B cell (primary cell): ENCODE measurements around the gene HOXD10. TPM values are rescaled to one million over a fixed set of nuclear protein-coding genes. Genes with fewer than 3 reads are reported as not detected.

Experiments used
- ATAC-seq: fragments of 200-7000 bp; cut with Tn5 transposase; one replicate; pipeline ENCODE4 v1.10.0; 2021; ENCODE audit warnings: low read depth, mild to moderate bottlenecking, moderate number of reproducible peaks, moderate library complexity
- CTCF ChIA-PET: fragments of 350-600 bp; sonication (Branson Sonifier 250); formaldehyde crosslinking; loops from one replicate; lab custom pipeline; 2021; ENCODE audit warnings: antibody characterized with exemption, inconsistent platforms; lab: Charles Lee
- POLR2A ChIA-PET: fragments of 350-600 bp; sonication (Branson Sonifier 250); formaldehyde crosslinking; loops from one replicate; lab custom pipeline; 2021; ENCODE audit warnings: antibody characterized with exemption; lab: Charles Lee
- DNase-seq: peaks from one replicate; pipeline ENCODE4 v3.0.0; 2013
- H2AFZ ChIP-seq: 2 replicates; pipeline ENCODE4 v1.6.1; 2012; ENCODE audit warnings: mild to moderate bottlenecking, low read depth, low read length; ENCODE audit not compliant: insufficient read depth, poor library complexity, severe bottlenecking
- H3K27ac ChIP-seq, 2 donors: 1 replicate in 1 of 2; 2 replicates in 1 of 2; pipeline ENCODE4 v1.5.1; 2012 to 2013; ENCODE audit warnings: low read length in 2 of 2, mild to moderate bottlenecking in 2 of 2, moderate library complexity in 1 of 2
- H3K27me3 ChIP-seq, 4 experiments: fragments of 200-600 bp in 1 of 4; sonication (generic) in 1 of 4; replicated peaks in 1 of 4; 1 replicate in 2 of 4; 2 replicates in 2 of 4; pipeline versions ENCODE4 v1.6.1 to v1.7.0; 2013 to 2016; ENCODE audit warnings: low read length in 3 of 4, mild to moderate bottlenecking in 2 of 4, mixed read lengths in 1 of 4, moderate library complexity in 1 of 4; ENCODE audit not compliant: insufficient read depth in 4 of 4, control insufficient read depth in 3 of 4; ENCODE audit errors: control extremely low read depth in 1 of 4
- H3K36me3 ChIP-seq, 2 experiments: replicated peaks in 1 of 2; 1 replicate in 1 of 2; 2 replicates in 1 of 2; pipeline versions ENCODE4 v1.6.1 to v1.7.1; 2013; ENCODE audit warnings: low read length in 1 of 2; ENCODE audit not compliant: insufficient read depth in 2 of 2, control insufficient read depth in 1 of 2; ENCODE audit errors: control extremely low read depth in 1 of 2, extremely low read depth in 1 of 2
- H3K4me1 ChIP-seq, 2 donors: fragments of 200-600 bp in 1 of 2; sonication (generic) in 1 of 2; 1 replicate in 1 of 2; 2 replicates in 1 of 2; pipeline versions ENCODE4 v1.5.1 to v1.6.1; 2013 to 2017; ENCODE audit warnings: low read length in 2 of 2; ENCODE audit not compliant: control insufficient read depth in 2 of 2, insufficient read depth in 2 of 2
- H3K4me2 ChIP-seq: replicated peaks from 2 replicates; pipeline ENCODE3; 2012; ENCODE audit warnings: mild to moderate bottlenecking, low read depth, low read length; ENCODE audit not compliant: poor library complexity, severe bottlenecking
- H3K4me3 ChIP-seq, 5 experiments: fragments of 200-600 bp in 1 of 5; sonication (generic) in 1 of 5; 1 replicate in 3 of 5; 2 replicates in 2 of 5; pipeline versions ENCODE4 v1.5.1 to v1.7.0; 2011 to 2016; ENCODE audit warnings: low read length in 4 of 5, mild to moderate bottlenecking in 4 of 5, low read depth in 2 of 5, control low read depth in 1 of 5, moderate library complexity in 1 of 5; ENCODE audit not compliant: insufficient read depth in 1 of 5; ENCODE audit errors: control extremely low read depth in 1 of 5, extremely low read depth in 1 of 5
- H3K79me2 ChIP-seq: fragments of 200-600 bp; sonication (generic); one replicate; pipeline ENCODE4 v1.6.0; 2016; ENCODE audit warnings: low read length; ENCODE audit not compliant: control insufficient read depth, insufficient read depth
- H3K9ac ChIP-seq: fragments of 200-600 bp; sonication (generic); 2 replicates; pipeline ENCODE4 v1.6.1; 2017; ENCODE audit warnings: mild to moderate bottlenecking, low read length, moderate library complexity
- H3K9me3 ChIP-seq, 3 donors: one replicate each; pipeline versions ENCODE4 v1.6.1 to v1.7.1; 2013; ENCODE audit warnings: low read length in 2 of 3; ENCODE audit not compliant: control insufficient read depth in 2 of 3, insufficient read depth in 1 of 3; ENCODE audit errors: control extremely low read depth in 1 of 3
- H4K20me1 ChIP-seq: 2 replicates; pipeline ENCODE4 v1.6.0; 2012; ENCODE audit warnings: mild to moderate bottlenecking, low read length; ENCODE audit not compliant: insufficient read depth, control insufficient read depth, poor library complexity, severe bottlenecking
- H3K27ac Mint-ChIP-seq: one replicate; pipeline ENCODE4 v1.8.0; 2021; ENCODE audit warnings: mixed read lengths
- H3K27me3 Mint-ChIP-seq: one replicate; pipeline ENCODE4 v1.8.0; 2021; ENCODE audit warnings: mixed read lengths
- H3K4me1 Mint-ChIP-seq: one replicate; pipeline ENCODE4 v1.8.0; 2021; ENCODE audit warnings: mixed read lengths
- H3K4me3 Mint-ChIP-seq: one replicate; pipeline ENCODE4 v1.8.0; 2021; ENCODE audit warnings: mixed read lengths
- H3K9me3 Mint-ChIP-seq: one replicate; pipeline ENCODE4 v1.8.0; 2022; ENCODE audit warnings: mixed read lengths; ENCODE audit not compliant: insufficient read depth
- CTCF ChIP-seq: fragments of 200-600 bp; IDR thresholded peaks from one replicate; pipeline ENCODE4 v1.8.0; 2022; ENCODE audit warnings: antibody characterized with exemption, mild to moderate bottlenecking
- EZH2 ChIP-seq: IDR thresholded peaks from 2 replicates; pipeline ENCODE4 v1.6.1; 2012; ENCODE audit warnings: borderline replicate concordance, low read depth, mild to moderate bottlenecking, moderate library complexity, low read length; ENCODE audit not compliant: insufficient read depth, poor library complexity, severe bottlenecking
- WGBS: methylation state at CpG from one replicate; pipeline ENCODE4 v1.1.5; 2013; ENCODE audit warnings: missing lambda C conversion rate; ENCODE audit not compliant: insufficient coverage; 5-methylcytosine and 5-hydroxymethylcytosine counted together
- intact Hi-C: fragments of 100-400 bp; cut with micrococcal nuclease; formaldehyde crosslinking; loops from one replicate; pipeline ENCODE4 v1.10.0; 2022
- polyA plus RNA-seq: library from polyadenylated mRNA; depleted of rRNA; stranded (reverse); fragments of >200 nt; gene quantifications from 2 replicates; pipeline ENCODE4 v1.2.3, GENCODE V29; 2012
- total RNA-seq, 2 donors: library from RNA; stranded (reverse); fragments of 120-200 nt in 1 of 2; gene quantifications; 1 replicate in 1 of 2; 2 replicates in 1 of 2; pipeline versions ENCODE4 v1.2.3 to v1.2.4, GENCODE V29; 2013 to 2022

The HOXD10 gene
- total and polyA plus RNA-seq, 2 donors (not counting 1 experiment from before 2014, with no cell fraction given) = not detected

DNA sequence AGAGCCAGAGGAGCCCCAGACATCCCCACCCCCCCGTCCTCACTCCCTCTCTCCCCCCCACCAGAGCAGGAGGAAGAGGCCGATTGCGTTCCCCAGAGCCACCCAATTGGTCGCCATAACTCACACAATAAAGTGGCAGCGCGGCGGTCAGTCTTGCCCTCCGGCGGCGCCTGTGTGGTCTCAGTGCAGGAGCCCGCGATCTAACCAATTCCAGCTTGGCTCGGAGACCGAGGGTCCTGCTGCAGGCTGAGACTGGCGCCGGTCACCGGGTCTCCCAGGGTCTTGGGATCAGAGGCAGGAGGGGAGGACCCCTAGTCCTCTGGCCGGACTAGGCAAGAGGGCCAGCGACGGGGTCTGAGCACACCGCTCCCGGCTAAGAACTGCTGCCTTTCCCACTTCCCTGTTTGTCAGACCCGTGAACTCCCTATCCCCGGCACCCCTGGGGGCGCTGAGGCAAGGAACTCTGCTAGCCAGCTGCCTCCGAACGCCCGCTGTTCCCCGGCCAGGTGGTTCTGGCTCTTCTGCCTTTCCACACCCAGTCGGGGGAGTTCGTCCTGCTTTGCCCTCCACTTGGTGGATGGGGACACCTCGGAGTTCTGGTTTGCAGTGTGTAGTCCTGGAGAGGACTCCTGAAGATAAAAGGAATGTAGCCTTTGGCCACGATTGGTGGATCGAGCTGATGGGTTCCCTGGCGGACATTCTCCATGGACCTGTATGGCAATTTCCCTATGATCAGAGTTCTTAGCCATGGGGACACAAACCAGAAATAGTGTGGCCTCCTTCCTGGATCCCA, 18.0 kb upstream of the HOXD10 start:
- H3K4me1 Mint-ChIP-seq = peaks cover 20% of the 10 kb centered on the region
- no peaks in the 10 kb centered on the region for H4K20me1 ChIP-seq

More for the DNA sequence above, 18.0 kb upstream of the HOXD10 start:
- Histone ChIP-seq H3K36me3 (no peaks in the 10 kb centered on the region), H3K27ac (no peak overlapping the region), H2AFZ (no peak overlapping the region), H3K4me2 (no peak overlapping the region), H3K79me2 (no peaks in the 10 kb centered on the region), H3K9ac (no peak overlapping the region), H3K4me1 (peaks cover 18 to 33% of the 10 kb centered on the region in 2 donors), H3K9me3 (peaks cover 0 to 42% (median 2%) of the 10 kb centered on the region in 3 donors), H3K4me3 (no peak overlapping the region), H3K27me3 (peaks cover 0 to 96% (median 77%) of the 10 kb centered on the region in 4 experiments)
- WGBS = 14% methylated on average over 33 of the region's 35 CpGs
- intact Hi-C loops = loop anchor here (10.0 kb wide), 1 partner anchor 1764 kb away; the partner anchor contains the start of gene SP9
- peak; percentile 16 for DNase-seq
- no peak for ATAC-seq
- ChIA-PET CTCF (interaction anchor here (1.0 to 4.7 kb wide), 5 partner anchors 29 to 1050 kb away, joined by 3 to 72 read pairs (median 4); partner anchors contain the start of gene HOXD3), POLR2A (no interaction called here)
- TF ChIP-seq EZH2 = no peak
- TF ChIP-seq CTCF = no peak
- Mint-ChIP-seq H3K27ac (no peak overlapping the region), H3K4me3 (no peak overlapping the region), H3K27me3 (peaks cover 84% of the 10 kb centered on the region), H3K9me3 (no peaks in the 10 kb centered on the region)
